CD4-positive, alpha-beta T cell (primary cell): ENCODE measurements around the gene DCLK1. TPM values are rescaled to one million over a fixed set of nuclear protein-coding genes. Genes with fewer than 3 reads are reported as not detected.

Experiments
- ATAC-seq: fragments of 200-7000 bp; cut with Tn5 transposase; one replicate; pipeline ENCODE4 v1.10.0; 2022; ENCODE audit warnings: mild to moderate bottlenecking; ENCODE audit not compliant: poor library complexity
- CTCF ChIA-PET: fragments of 350-600 bp; sonication (Branson Sonifier 250); formaldehyde crosslinking; loops from one replicate; lab custom pipeline; 2021; ENCODE audit warnings: antibody characterized with exemption, inconsistent platforms; lab: Charles Lee
- POLR2A ChIA-PET: fragments of 350-600 bp; sonication (Branson Sonifier 250); formaldehyde crosslinking; loops from one replicate; lab custom pipeline; 2021; ENCODE audit warnings: antibody characterized with exemption, inconsistent platforms; lab: Charles Lee
- DNase-seq, 14 experiments: peaks; one replicate each; pipeline ENCODE4 v3.0.0-alpha.2; 2013 to 2020; ENCODE audit warnings: mixed read lengths in 2 of 14
- H3K27ac ChIP-seq, 2 donors: one replicate each; pipeline versions ENCODE4 v1.5.1 to v1.7.0; 2013; ENCODE audit warnings: low read length in 2 of 2, low read depth in 1 of 2, mild to moderate bottlenecking in 1 of 2
- H3K27me3 ChIP-seq, 2 experiments: 1 replicate in 1 of 2; 2 replicates in 1 of 2; pipeline versions ENCODE4 v1.6.1 to v1.7.0; 2013; ENCODE audit warnings: low read length in 2 of 2, control low read depth in 1 of 2, mild to moderate bottlenecking in 1 of 2, moderate library complexity in 1 of 2; ENCODE audit not compliant: insufficient read depth in 2 of 2, control insufficient read depth in 1 of 2
- H3K36me3 ChIP-seq: one replicate; pipeline ENCODE4 v1.6.1; 2013; ENCODE audit warnings: low read length, control low read depth; ENCODE audit not compliant: insufficient read depth
- H3K4me1 ChIP-seq: one replicate; pipeline ENCODE4 v1.6.1; 2013; ENCODE audit warnings: low read length, control low read depth; ENCODE audit not compliant: insufficient read depth
- H3K4me3 ChIP-seq: one replicate; pipeline ENCODE4 v1.5.1; 2013; ENCODE audit warnings: mild to moderate bottlenecking, low read length, moderate library complexity
- H3K9me3 ChIP-seq, 2 experiments: 1 replicate in 1 of 2; 2 replicates in 1 of 2; pipeline versions ENCODE4 v1.6.1 to v1.7.0; 2013; ENCODE audit warnings: low read length in 2 of 2, mild to moderate bottlenecking in 2 of 2, control low read depth in 1 of 2, moderate library complexity in 1 of 2; ENCODE audit not compliant: control insufficient read depth in 1 of 2, insufficient read depth in 1 of 2
- H3K27ac Mint-ChIP-seq: one replicate; pipeline ENCODE4 v1.8.0; 2020; ENCODE audit warnings: mixed read lengths
- H3K27me3 Mint-ChIP-seq: one replicate; pipeline ENCODE4 v1.8.0; 2021; ENCODE audit warnings: mixed read lengths
- H3K36me3 Mint-ChIP-seq: one replicate; pipeline ENCODE4 v1.8.0; 2021; ENCODE audit warnings: low read depth, mixed read lengths
- H3K4me1 Mint-ChIP-seq: one replicate; pipeline ENCODE4 v1.8.0; 2021; ENCODE audit warnings: low read depth, mixed read lengths
- H3K4me3 Mint-ChIP-seq: one replicate; pipeline ENCODE4 v1.8.0; 2020; ENCODE audit warnings: mild to moderate bottlenecking, mixed read lengths
- H3K9me3 Mint-ChIP-seq: one replicate; pipeline ENCODE4 v1.8.0; 2020; ENCODE audit warnings: mixed read lengths
- CTCF ChIP-seq: fragments of 200-600 bp; IDR thresholded peaks from one replicate; pipeline ENCODE4 v1.8.0; 2022; ENCODE audit warnings: antibody characterized with exemption, mild to moderate bottlenecking
- intact Hi-C, 2 experiments: fragments of 100-400 bp; cut with DNase I in 1 of 2; cut with micrococcal nuclease in 1 of 2; formaldehyde crosslinking; loops; one replicate each; pipeline versions ENCODE4 v1.15.1 to v1.9.0; 2023 to 2025; cut with DNase I, micrococcal nuclease
- total RNA-seq, 174 experiments: library from RNA in 2 of 174; stranded (reverse) in 2 of 174; gene quantifications; one replicate each; pipeline ENCODE4 v1.2.3 and lab custom pipeline; 2021 to 2026

Gene DCLK1
- total RNA-seq, 2 experiments from 2014 or later: not detected

- Histone ChIP-seq H3K27ac (no peak overlapping the region), H3K36me3 (no peaks in the 10 kb centered on the region), H3K4me3 (no peak overlapping the region), H3K4me1 (no peaks in the 10 kb centered on the region), H3K27me3 (no peaks in the 10 kb centered on the region), H3K9me3 (no peaks in the 10 kb centered on the region)
- no peaks in the 10 kb centered on the region for H3K4me1 Mint-ChIP-seq
- ATAC-seq (no peak), DNase-seq (no peak)
- no peaks in the 10 kb centered on the region for H3K36me3 Mint-ChIP-seq
- no peaks in the 10 kb centered on the region for H3K9me3 Mint-ChIP-seq
- peaks cover 4% of the 10 kb centered on the region for H3K27me3 Mint-ChIP-seq
- ChIA-PET POLR2A (no interaction called here), CTCF (no interaction called here)
- H3K27ac Mint-ChIP-seq: no peak overlapping the region
- intact Hi-C loops: no loop called here
- H3K4me3 Mint-ChIP-seq: no peak overlapping the region
- no peak for TF ChIP-seq CTCF
Observed at GRCh38 chr13:35812736-35813135, 318.4 kb downstream of the DCLK1 start.

GRCh38 chr13:35810321-35810720 is 320.9 kb downstream of the DCLK1 start:
- POLR2A ChIA-PET: no interaction called here

GRCh38 chr13:35808846-35809245 is 322.3 kb downstream of the DCLK1 start:
- no peaks in the 10 kb centered on the region for H3K4me1 ChIP-seq
- no peaks in the 10 kb centered on the region for H3K9me3 ChIP-seq
- TF ChIP-seq CTCF: no peak
- Mint-ChIP-seq H3K27ac (no peak overlapping the region), H3K4me3 (no peak overlapping the region), H3K27me3 (no peaks in the 10 kb centered on the region), H3K9me3 (no peaks in the 10 kb centered on the region), H3K36me3 (no peaks in the 10 kb centered on the region), H3K4me1 (no peaks in the 10 kb centered on the region)
- no peaks in the 10 kb centered on the region for H3K36me3 ChIP-seq
- POLR2A ChIA-PET: no interaction called here
- no peak overlapping the region for H3K27ac ChIP-seq
- H3K27me3 ChIP-seq: no peaks in the 10 kb centered on the region
- intact Hi-C loops: no loop called here
- DNase-seq (no peak), ATAC-seq (no peak)
- CTCF ChIA-PET: no interaction called here
- H3K4me3 ChIP-seq: no peak overlapping the region

More at GRCh38 chr13:35810321-35810720, 320.9 kb downstream of the DCLK1 start:
- ATAC-seq (no peak), DNase-seq (no peak)
- Histone ChIP-seq H3K27ac (no peak overlapping the region), H3K36me3 (no peaks in the 10 kb centered on the region), H3K4me1 (no peaks in the 10 kb centered on the region), H3K9me3 (no peaks in the 10 kb centered on the region), H3K4me3 (no peak overlapping the region), H3K27me3 (no peaks in the 10 kb centered on the region)
- Mint-ChIP-seq H3K27me3 (no peaks in the 10 kb centered on the region), H3K4me3 (no peak overlapping the region), H3K9me3 (no peaks in the 10 kb centered on the region), H3K4me1 (no peaks in the 10 kb centered on the region), H3K27ac (no peak overlapping the region), H3K36me3 (no peaks in the 10 kb centered on the region)
- no peak for TF ChIP-seq CTCF
- CTCF ChIA-PET: no interaction called here
- intact Hi-C loops: no loop called here
